ENCODE measurements around the gene DNAH8. TPM values are rescaled to one million over a fixed set of nuclear protein-coding genes. Genes with fewer than 3 reads are reported as not detected.

Gene DNAH8
- total RNA-seq, 1 donor from 2014 or later, result 0.03 TPM

- no peak overlapping the region for H3K27ac ChIP-seq
- H3K27me3 ChIP-seq (ENCODE audit: low read depth), result peaks cover 10% of the 10 kb centered on the region
- H3K9me3 ChIP-seq, result no peaks in the 10 kb centered on the region
- H3K4me3 ChIP-seq, result no peak overlapping the region
- no peaks in the 10 kb centered on the region for H3K4me1 ChIP-seq
- TF ChIP-seq CTCF (IDR thresholded peaks at IDR 0.05), result no peak
- DNase-seq, result no peak
- intact Hi-C loops (cut with DNase I), result no loop called here
- no peak for ATAC-seq
- H3K36me3 ChIP-seq, result no peaks in the 10 kb centered on the region
These were observed 322.0 kb downstream of the DNAH8 start for GRCh38 chr6:39037082-39037508.

- no peak for TF ChIP-seq CTCF (IDR thresholded peaks at IDR 0.05)
- Histone ChIP-seq H3K27me3 (ENCODE audit: low read depth) (peaks cover 10% of the 10 kb centered on the region), H3K27ac (no peak overlapping the region), H3K36me3 (no peaks in the 10 kb centered on the region), H3K9me3 (no peaks in the 10 kb centered on the region), H3K4me3 (no peak overlapping the region), H3K4me1 (no peaks in the 10 kb centered on the region)
- DNase-seq (no peak), ATAC-seq (peak in 1 of 2 donors; percentile 11)
- intact Hi-C loops (cut with DNase I), result no loop called here
These were observed 322.6 kb downstream of the DNAH8 start for GRCh38 chr6:39037707-39038106.

- intact Hi-C loops (cut with DNase I), result no loop called here
- Histone ChIP-seq H3K36me3 (no peaks in the 10 kb centered on the region), H3K4me1 (no peaks in the 10 kb centered on the region), H3K27ac (no peak overlapping the region), H3K9me3 (no peaks in the 10 kb centered on the region), H3K27me3 (ENCODE audit: low read depth) (peaks cover 10% of the 10 kb centered on the region), H3K4me3 (no peak overlapping the region)
- ATAC-seq, result no peak
- TF ChIP-seq CTCF (IDR thresholded peaks at IDR 0.05), result no peak
- no peak for DNase-seq
These were observed 325.1 kb downstream of the DNAH8 start for GRCh38 chr6:39040080-39040673.

- no peak for TF ChIP-seq CTCF (IDR thresholded peaks at IDR 0.05)
- Histone ChIP-seq H3K9me3 (no peaks in the 10 kb centered on the region), H3K27me3 (ENCODE audit: low read depth) (peaks cover 10% of the 10 kb centered on the region), H3K4me3 (no peak overlapping the region), H3K36me3 (no peaks in the 10 kb centered on the region), H3K4me1 (no peaks in the 10 kb centered on the region), H3K27ac (no peak overlapping the region)
- DNase-seq (no peak), ATAC-seq (no peak)
- intact Hi-C loops (cut with DNase I), result no loop called here
These were observed 326.0 kb downstream of the DNAH8 start for GRCh38 chr6:39041072-39041471.

GRCh38 chr6:39043776-39044175 lies 328.7 kb downstream of the DNAH8 start:
- no peaks in the 10 kb centered on the region for H3K9me3 ChIP-seq
- intact Hi-C loops (cut with DNase I), result no loop called here
- H3K27me3 ChIP-seq (ENCODE audit: low read depth), result peaks cover 14% of the 10 kb centered on the region
- no peak overlapping the region for H3K27ac ChIP-seq
- no peak for ATAC-seq
- no peaks in the 10 kb centered on the region for H3K36me3 ChIP-seq
- no peak for DNase-seq
- no peak for TF ChIP-seq CTCF (IDR thresholded peaks at IDR 0.05)
- no peak overlapping the region for H3K4me3 ChIP-seq
- peaks cover 5% of the 10 kb centered on the region for H3K4me1 ChIP-seq
